ENCODE results near the gene ANKIB1.

GRCh38 chr7:92331508-92331907 lies 85.7 kb downstream of the ANKIB1 start:
- TF ChIP-seq BHLHE40 (IDR thresholded peaks at IDR 0.05; ENCODE audit: borderline replicate concordance) (no peak), FOXA1 (IDR thresholded peaks at IDR 0.05) (no peak), NFRKB (IDR thresholded peaks at IDR 0.05) (no peak), ELF4 (IDR thresholded peaks at IDR 0.05) (no peak), SUZ12 (IDR thresholded peaks at IDR 0.05) (no peak), FOXK2 (IDR thresholded peaks at IDR 0.05) (no peak), CTBP1 (IDR thresholded peaks at IDR 0.05; ENCODE audit: borderline replicate concordance) (no peak), ZNF384 (IDR thresholded peaks at IDR 0.05) (no peak), FOXM1 (IDR thresholded peaks at IDR 0.05; ENCODE audit: borderline replicate concordance) (no peak), L3MBTL2 (conservative IDR thresholded peaks at IDR 0.05) (no peak), SP1 (IDR thresholded peaks at IDR 0.05) (no peak), TARDBP (IDR thresholded peaks at IDR 0.05) (no peak)
- TF ChIP-seq, protein P1, sequence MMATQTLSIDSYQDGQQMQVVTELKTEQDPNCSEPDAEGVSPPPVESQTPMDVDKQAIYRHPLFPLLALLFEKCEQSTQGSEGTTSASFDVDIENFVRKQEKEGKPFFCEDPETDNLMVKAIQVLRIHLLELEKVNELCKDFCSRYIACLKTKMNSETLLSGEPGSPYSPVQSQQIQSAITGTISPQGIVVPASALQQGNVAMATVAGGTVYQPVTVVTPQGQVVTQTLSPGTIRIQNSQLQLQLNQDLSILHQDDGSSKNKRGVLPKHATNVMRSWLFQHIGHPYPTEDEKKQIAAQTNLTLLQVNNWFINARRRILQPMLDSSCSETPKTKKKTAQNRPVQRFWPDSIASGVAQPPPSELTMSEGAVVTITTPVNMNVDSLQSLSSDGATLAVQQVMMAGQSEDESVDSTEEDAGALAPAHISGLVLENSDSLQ (IDR thresholded peaks at IDR 0.05) = 0 out of 2 replicates have a peak, but pooled peaks have one; percentile 2

Data from HEK293T (cell line).